Measurements from ENCODE around the gene FAM53B.

FAM53B gene

DNA sequence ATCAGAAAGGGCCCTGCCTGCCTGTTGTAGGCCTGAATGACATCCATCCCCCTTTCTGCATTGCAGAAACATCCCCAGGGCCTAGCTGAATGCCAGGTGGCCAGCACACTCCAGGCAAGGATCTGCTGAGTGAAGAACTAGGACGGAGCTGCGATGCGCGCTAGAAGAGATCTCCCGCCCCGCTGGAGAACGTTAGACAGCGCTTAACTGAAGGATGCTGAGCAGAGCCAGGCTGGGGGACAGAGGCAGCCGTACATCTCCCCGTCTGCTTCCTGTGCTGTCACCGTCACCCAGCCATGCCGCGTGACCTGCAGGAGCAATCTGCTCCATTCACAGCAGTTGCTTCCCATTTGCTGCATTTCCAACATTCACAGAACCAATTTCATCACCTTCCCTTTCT lies 73.3 kb downstream of the FAM53B start:
- H3K4me1 ChIP-seq (ENCODE audit: control insufficient read depth in 2 of 2, insufficient read depth in 1 of 2, low read depth in 1 of 2, low read length in 2 of 2), result peaks cover 9 to 38% of the 10 kb centered on the region in 2 donors
- H2BK12ac ChIP-seq (ENCODE audit: low read length), result peak overlapping the region; percentile 77
- peak overlapping the region; percentile 49 for H4K91ac ChIP-seq (ENCODE audit: low read depth, low read length, poor library complexity)
- peak overlapping the region; percentile 73 for H2AK5ac ChIP-seq (ENCODE audit: low read depth, low read length)
- peak overlapping the region; percentile 89 for H3K18ac ChIP-seq (ENCODE audit: low read length)
- no peaks in the 10 kb centered on the region for H3K27me3 ChIP-seq (ENCODE audit: control insufficient read depth in 3 of 3, insufficient read depth in 3 of 3, low read depth in 1 of 3, low read length in 3 of 3)
- H4K8ac ChIP-seq (ENCODE audit: low read depth, low read length), result peak overlapping the region; percentile 55
- H3K4ac ChIP-seq (ENCODE audit: low read length), result no peak overlapping the region
- no peak overlapping the region for H3K4me3 ChIP-seq (ENCODE audit: low read length in 2 of 2)
- H3K9me3 ChIP-seq (replicated peaks in 1 of 2; ENCODE audit: control insufficient read depth in 2 of 2, insufficient read depth in 1 of 2, low read depth in 1 of 2, low read length in 2 of 2), result no peaks in the 10 kb centered on the region
- no peak overlapping the region for H3K4me2 ChIP-seq (ENCODE audit: insufficient read depth, low read length, poor library complexity, severe bottlenecking)
- peaks cover 3 to 57% of the 10 kb centered on the region in 2 donors for H3K36me3 ChIP-seq (replicated peaks in 1 of 2; ENCODE audit: control insufficient read depth in 2 of 2, insufficient read depth in 2 of 2, low read length in 2 of 2)
- peak overlapping the region; percentile 66 for H3K23ac ChIP-seq (ENCODE audit: low read depth, low read length, poor library complexity)
- peak overlapping the region; percentile 88 for H3K27ac ChIP-seq (replicated peaks; ENCODE audit: low read length)
- H2BK120ac ChIP-seq (ENCODE audit: low read depth, low read length), result peak overlapping the region; percentile 66
- H2BK5ac ChIP-seq (ENCODE audit: low read length), result peak overlapping the region; percentile 56
- peak overlapping the region; percentile 17 for H2BK15ac ChIP-seq (ENCODE audit: low read length)
- DNase-seq (ENCODE audit: low spot score), result no peak
- H3K14ac ChIP-seq (ENCODE audit: low read length), result no peak overlapping the region
- H2AFZ ChIP-seq (ENCODE audit: low read length), result no peak overlapping the region
- WGBS, 2 donors (ENCODE audit: extremely low coverage in 2 of 2, insufficient read length in 2 of 2, insufficient replicate concordance in 1 of 2), result no CpG with 5 or more reads among the region's 13 CpGs
- H3K9ac ChIP-seq (ENCODE audit: low read depth, low read length, poor library complexity), result peak overlapping the region; percentile 10
- H3K79me1 ChIP-seq (ENCODE audit: low read depth, low read length), result peaks cover 21% of the 10 kb centered on the region

DNA sequence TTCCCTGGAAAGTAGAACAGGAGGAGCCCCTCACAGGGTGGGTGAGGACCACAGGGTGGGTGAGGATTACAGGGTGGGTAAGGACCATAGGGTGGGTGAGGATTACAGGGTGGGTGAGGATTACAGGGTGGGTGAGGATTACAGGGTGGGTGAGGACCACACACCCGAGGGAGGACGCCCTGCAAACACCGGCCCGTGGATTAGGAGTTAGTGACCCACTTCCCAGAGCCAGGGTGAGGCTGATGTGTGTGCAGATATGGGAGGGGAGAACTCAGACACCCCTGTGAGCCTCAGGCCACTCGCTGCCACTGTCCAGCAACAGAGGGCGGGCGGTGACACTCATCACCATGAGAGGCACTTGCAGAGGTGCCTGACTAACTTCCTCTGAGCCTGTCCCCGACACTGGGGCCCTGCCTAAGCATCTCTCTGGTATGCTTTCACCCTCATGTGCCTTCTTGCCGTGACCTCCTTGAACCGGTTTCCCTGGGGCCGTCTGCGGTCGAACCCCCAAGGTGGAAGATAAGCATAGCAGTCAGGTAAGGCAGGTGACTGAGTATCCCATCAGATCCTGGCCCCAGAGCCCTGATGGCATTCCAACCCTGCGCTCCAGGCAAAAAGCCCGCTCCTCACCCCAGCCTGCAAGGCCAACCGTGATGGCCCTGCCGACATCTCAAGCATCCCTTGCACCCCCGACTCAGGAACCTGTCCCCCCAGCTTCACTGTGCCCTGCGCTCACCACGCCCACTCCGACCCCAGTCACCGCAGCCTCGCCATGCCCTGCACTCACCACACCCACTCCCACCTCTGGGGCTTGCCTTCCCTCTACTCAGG lies 74.1 kb downstream of the FAM53B start:
- H3K14ac ChIP-seq (ENCODE audit: low read length), result no peak overlapping the region
- no peak overlapping the region for H2BK120ac ChIP-seq (ENCODE audit: low read depth, low read length)
- H3K36me3 ChIP-seq (replicated peaks in 1 of 2; ENCODE audit: control insufficient read depth in 2 of 2, insufficient read depth in 2 of 2, low read length in 2 of 2), result peaks cover 3 to 55% of the 10 kb centered on the region in 2 donors
- H3K23ac ChIP-seq (ENCODE audit: low read depth, low read length, poor library complexity), result no peak overlapping the region
- no peak overlapping the region for H4K8ac ChIP-seq (ENCODE audit: low read depth, low read length)
- peaks cover 9 to 38% of the 10 kb centered on the region in 2 donors for H3K4me1 ChIP-seq (ENCODE audit: control insufficient read depth in 2 of 2, insufficient read depth in 1 of 2, low read depth in 1 of 2, low read length in 2 of 2)
- no peak overlapping the region for H3K4me2 ChIP-seq (ENCODE audit: insufficient read depth, low read length, poor library complexity, severe bottlenecking)
- H2BK15ac ChIP-seq (ENCODE audit: low read length), result peak overlapping the region; percentile 84
- H3K27me3 ChIP-seq (ENCODE audit: control insufficient read depth in 3 of 3, insufficient read depth in 3 of 3, low read depth in 1 of 3, low read length in 3 of 3), result no peaks in the 10 kb centered on the region
- peak overlapping the region; percentile 84 for H3K9ac ChIP-seq (ENCODE audit: low read depth, low read length, poor library complexity)
- H2AFZ ChIP-seq (ENCODE audit: low read length), result no peak overlapping the region
- H4K91ac ChIP-seq (ENCODE audit: low read depth, low read length, poor library complexity), result no peak overlapping the region
- H3K18ac ChIP-seq (ENCODE audit: low read length), result peak overlapping the region; percentile 75
- H2AK5ac ChIP-seq (ENCODE audit: low read depth, low read length), result peak overlapping the region; percentile 5
- DNase-seq (ENCODE audit: low spot score), result no peak
- no peak overlapping the region for H3K27ac ChIP-seq (replicated peaks; ENCODE audit: low read length)
- H3K79me1 ChIP-seq (ENCODE audit: low read depth, low read length), result peaks cover 23% of the 10 kb centered on the region
- peak overlapping the region; percentile 76 for H2BK12ac ChIP-seq (ENCODE audit: low read length)
- H3K4me3 ChIP-seq (ENCODE audit: low read length in 2 of 2), result no peak overlapping the region
- WGBS, 2 donors (ENCODE audit: extremely low coverage in 2 of 2, insufficient read length in 2 of 2, insufficient replicate concordance in 1 of 2), result no CpG with 5 or more reads among the region's 23 CpGs
- H3K9me3 ChIP-seq (replicated peaks in 1 of 2; ENCODE audit: control insufficient read depth in 2 of 2, insufficient read depth in 1 of 2, low read depth in 1 of 2, low read length in 2 of 2), result no peaks in the 10 kb centered on the region
- no peak overlapping the region for H3K4ac ChIP-seq (ENCODE audit: low read length)
- H2BK5ac ChIP-seq (ENCODE audit: low read length), result peak overlapping the region; percentile 18

DNA sequence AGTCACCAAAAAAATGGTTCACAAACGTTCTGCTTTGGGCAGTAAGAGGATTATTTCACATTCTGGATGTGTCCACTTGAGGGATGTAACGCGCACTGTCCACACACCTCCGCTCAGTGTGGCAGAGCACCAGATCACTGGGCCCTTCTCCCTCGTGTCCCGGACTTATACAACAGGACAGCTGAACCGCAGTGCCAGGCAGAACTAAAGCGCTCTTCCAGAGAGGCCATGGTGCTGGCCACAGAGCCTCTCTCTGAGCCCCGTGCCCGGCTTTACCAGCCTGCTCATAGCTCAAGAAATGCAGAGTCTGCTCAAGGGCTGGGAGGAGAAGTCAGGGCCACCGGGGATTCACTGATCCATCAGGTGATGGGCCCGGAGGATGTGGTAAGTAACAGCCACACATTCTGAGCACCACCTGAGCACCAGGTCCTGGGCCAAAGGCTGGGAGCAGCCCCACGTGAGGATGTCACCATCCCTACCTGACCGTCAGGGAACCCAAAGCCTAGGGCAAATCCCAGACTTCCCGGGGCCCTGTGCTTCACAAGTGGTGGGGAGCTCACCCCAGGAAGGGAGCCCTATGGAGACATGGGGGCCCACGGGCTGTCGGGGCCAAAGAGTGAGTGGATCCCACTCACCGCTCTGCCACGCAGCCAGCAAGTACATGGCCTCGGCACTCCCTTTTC lies 74.9 kb downstream of the FAM53B start:
- no peak overlapping the region for H3K14ac ChIP-seq (ENCODE audit: low read length)
- no peak overlapping the region for H3K4ac ChIP-seq (ENCODE audit: low read length)
- H2AFZ ChIP-seq (ENCODE audit: low read length), result no peak overlapping the region
- H4K8ac ChIP-seq (ENCODE audit: low read depth, low read length), result no peak overlapping the region
- H4K91ac ChIP-seq (ENCODE audit: low read depth, low read length, poor library complexity), result no peak overlapping the region
- no peak overlapping the region for H3K4me3 ChIP-seq (ENCODE audit: low read length in 2 of 2)
- WGBS, 2 donors (ENCODE audit: extremely low coverage in 2 of 2, insufficient read length in 2 of 2, insufficient replicate concordance in 1 of 2), result no CpG with 5 or more reads among the region's 20 CpGs
- no peak overlapping the region for H2BK15ac ChIP-seq (ENCODE audit: low read length)
- H3K27me3 ChIP-seq (ENCODE audit: control insufficient read depth in 3 of 3, insufficient read depth in 3 of 3, low read depth in 1 of 3, low read length in 3 of 3), result no peaks in the 10 kb centered on the region
- no peak overlapping the region for H3K23ac ChIP-seq (ENCODE audit: low read depth, low read length, poor library complexity)
- H3K18ac ChIP-seq (ENCODE audit: low read length), result peak overlapping the region; percentile 53
- H3K9ac ChIP-seq (ENCODE audit: low read depth, low read length, poor library complexity), result no peak overlapping the region
- H3K4me2 ChIP-seq (ENCODE audit: insufficient read depth, low read length, poor library complexity, severe bottlenecking), result no peak overlapping the region
- H3K27ac ChIP-seq (replicated peaks; ENCODE audit: low read length), result no peak overlapping the region
- DNase-seq (ENCODE audit: low spot score), result no peak
- H3K36me3 ChIP-seq (replicated peaks in 1 of 2; ENCODE audit: control insufficient read depth in 2 of 2, insufficient read depth in 2 of 2, low read length in 2 of 2), result peaks cover 6 to 59% of the 10 kb centered on the region in 2 donors
- H2AK5ac ChIP-seq (ENCODE audit: low read depth, low read length), result peak overlapping the region; percentile 67
- no peaks in the 10 kb centered on the region for H3K9me3 ChIP-seq (replicated peaks in 1 of 2; ENCODE audit: control insufficient read depth in 2 of 2, insufficient read depth in 1 of 2, low read depth in 1 of 2, low read length in 2 of 2)
- peaks cover 20% of the 10 kb centered on the region for H3K79me1 ChIP-seq (ENCODE audit: low read depth, low read length)
- no peak overlapping the region for H2BK12ac ChIP-seq (ENCODE audit: low read length)
- H2BK5ac ChIP-seq (ENCODE audit: low read length), result peak overlapping the region; percentile 20
- no peak overlapping the region for H2BK120ac ChIP-seq (ENCODE audit: low read depth, low read length)
- peaks cover 9 to 38% of the 10 kb centered on the region in 2 donors for H3K4me1 ChIP-seq (ENCODE audit: control insufficient read depth in 2 of 2, insufficient read depth in 1 of 2, low read depth in 1 of 2, low read length in 2 of 2)

DNA sequence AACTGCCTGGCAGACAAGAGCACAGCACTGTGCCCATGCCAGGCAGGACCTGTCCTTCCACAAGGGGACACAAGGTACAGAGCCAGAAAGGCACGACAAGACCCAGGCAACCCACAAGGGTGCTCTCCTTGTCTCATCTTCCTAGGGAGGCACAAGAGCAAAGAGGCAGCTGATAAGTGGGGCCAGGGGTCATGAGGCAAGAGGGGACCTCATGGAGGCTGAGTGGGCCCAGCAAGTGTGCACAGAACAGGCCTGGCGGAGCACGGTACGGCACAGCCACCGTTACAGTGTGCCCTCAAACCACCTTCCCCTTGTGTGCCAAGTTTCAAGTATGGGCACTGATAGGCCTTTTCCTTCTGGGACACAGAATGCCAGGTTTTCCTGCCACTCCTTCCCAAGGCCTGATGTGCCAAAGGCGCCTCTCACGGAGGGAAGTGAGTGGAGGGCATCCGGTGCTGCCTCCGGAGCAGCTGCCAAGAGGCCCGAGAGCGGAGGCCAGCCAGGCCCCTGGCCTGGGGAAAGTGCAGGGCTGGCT lies 75.6 kb downstream of the FAM53B start:
- WGBS, 2 donors (ENCODE audit: extremely low coverage in 2 of 2, insufficient read length in 2 of 2, insufficient replicate concordance in 1 of 2), result no CpG with 5 or more reads among the region's 11 CpGs

More for the DNA sequence above, 75.6 kb downstream of the FAM53B start:
- Histone ChIP-seq H2BK120ac (ENCODE audit: low read depth, low read length) (no peak overlapping the region), H3K4me3 (ENCODE audit: low read length in 2 of 2) (no peak overlapping the region), H2BK12ac (ENCODE audit: low read length) (no peak overlapping the region), H2AFZ (ENCODE audit: low read length) (no peak overlapping the region), H2BK5ac (ENCODE audit: low read length) (no peak overlapping the region), H2BK15ac (ENCODE audit: low read length) (no peak overlapping the region), H3K79me1 (ENCODE audit: low read depth, low read length) (peaks cover 20% of the 10 kb centered on the region), H3K14ac (ENCODE audit: low read length) (no peak overlapping the region), H2AK5ac (ENCODE audit: low read depth, low read length) (peak overlapping the region; percentile 18), H3K36me3 (replicated peaks in 1 of 2; ENCODE audit: control insufficient read depth in 2 of 2, insufficient read depth in 2 of 2, low read length in 2 of 2) (peaks cover 6 to 59% of the 10 kb centered on the region in 2 donors), H4K8ac (ENCODE audit: low read depth, low read length) (no peak overlapping the region), H3K27me3 (ENCODE audit: control insufficient read depth in 3 of 3, insufficient read depth in 3 of 3, low read depth in 1 of 3, low read length in 3 of 3) (no peaks in the 10 kb centered on the region), H3K9ac (ENCODE audit: low read depth, low read length, poor library complexity) (no peak overlapping the region), H4K91ac (ENCODE audit: low read depth, low read length, poor library complexity) (no peak overlapping the region), H3K18ac (ENCODE audit: low read length) (peak overlapping the region; percentile 6), H3K9me3 (replicated peaks in 1 of 2; ENCODE audit: control insufficient read depth in 2 of 2, insufficient read depth in 1 of 2, low read depth in 1 of 2, low read length in 2 of 2) (no peaks in the 10 kb centered on the region), H3K27ac (replicated peaks; ENCODE audit: low read length) (no peak overlapping the region), H3K4me2 (ENCODE audit: insufficient read depth, low read length, poor library complexity, severe bottlenecking) (no peak overlapping the region), H3K23ac (ENCODE audit: low read depth, low read length, poor library complexity) (no peak overlapping the region), H3K4me1 (ENCODE audit: control insufficient read depth in 2 of 2, insufficient read depth in 1 of 2, low read depth in 1 of 2, low read length in 2 of 2) (peaks cover 9 to 38% of the 10 kb centered on the region in 2 donors), H3K4ac (ENCODE audit: low read length) (peak overlapping the region; percentile 13)
- no peak for DNase-seq (ENCODE audit: low spot score)

All from neuronal stem cell (in vitro differentiated cells).